Gastroesophageal sphincter (tissue), 4 donors: ENCODE results near the gene MRPL44. TPM values are rescaled to one million over a fixed set of nuclear protein-coding genes. Genes with fewer than 3 reads are reported as not detected.

ENCODE experiments used
- ATAC-seq: fragments of 150-250 bp; one replicate; pipeline ENCODE4 v1.9.1; 2016; ENCODE audit warnings: mild to moderate bottlenecking, moderate library complexity
- H3K27ac ChIP-seq, 4 donors: fragments of 200-600 bp; sonication (generic) in 3 of 4; 1 replicate in 3 of 4; 2 replicates in 1 of 4; pipeline ENCODE4 v1.5.1; 2016 to 2019
- H3K27me3 ChIP-seq: fragments of 200-600 bp; sonication (generic); one replicate; pipeline ENCODE4 v1.5.1; 2019
- H3K36me3 ChIP-seq, 2 donors: fragments of 200-600 bp; sonication (generic); one replicate each; pipeline ENCODE4 v1.5.1; 2019; ENCODE audit warnings: control low read depth in 1 of 2
- H3K4me1 ChIP-seq, 3 donors: fragments of 200-600 bp; sonication (generic); 1 replicate in 2 of 3; 2 replicates in 1 of 3; pipeline ENCODE4 v1.5.1; 2016 to 2019; ENCODE audit warnings: control low read depth in 2 of 3
- H3K4me3 ChIP-seq, 2 donors: fragments of 200-600 bp; sonication (generic); one replicate each; pipeline ENCODE4 v1.5.1; 2019; ENCODE audit warnings: mild to moderate bottlenecking in 1 of 2, moderate library complexity in 1 of 2
- H3K9me3 ChIP-seq, 3 donors: fragments of 200-600 bp; sonication (generic); one replicate each; pipeline ENCODE4 v1.5.1; 2017 to 2019; ENCODE audit warnings: control low read depth in 2 of 3
- EP300 ChIP-seq: sonication (generic); formaldehyde crosslinking; IDR thresholded peaks from one replicate; pipeline ENCODE4 v1.6.1; 2017; ENCODE audit warnings: antibody characterized with exemption, mild to moderate bottlenecking
- POLR2A ChIP-seq, 2 donors: fragments of 450-650 bp; IDR thresholded peaks; one replicate each; pipeline ENCODE4 v1.6.1; 2017; ENCODE audit warnings: antibody characterized with exemption in 2 of 2, mild to moderate bottlenecking in 2 of 2, moderate library complexity in 1 of 2
- POLR2AphosphoS5 ChIP-seq: sonication (generic); formaldehyde crosslinking; IDR thresholded peaks from one replicate; pipeline ENCODE4 v1.6.1; 2017; ENCODE audit warnings: antibody characterized with exemption
- WGBS, 2 donors: methylation state at CpG; one replicate each; pipeline ENCODE4 v1.1.5; 2018; ENCODE audit warnings: low coverage in 1 of 2; 5-methylcytosine and 5-hydroxymethylcytosine counted together
- total RNA-seq, 4 donors: library from RNA; depleted of rRNA; stranded (reverse); fragments of >200 nt; gene quantifications; one replicate each; pipeline ENCODE4 v1.1.0, GENCODE V29; 2016
- TF ChIP-seq, protein P1 (sequence below), 4 experiments: fragments of 200-600 bp in 2 of 4; fragments of 450-650 bp in 2 of 4; sonication (generic) in 1 of 4; IDR thresholded peaks; one replicate each; pipeline ENCODE4 v1.5.1; 2017 to 2019; ENCODE audit warnings: antibody characterized with exemption in 4 of 4, mild to moderate bottlenecking in 2 of 4, moderate library complexity in 2 of 4

MRPL44 gene
- total RNA-seq, 4 donors from 2014 or later = 20.3 to 41.8 (median 23.5) TPM

DNA sequence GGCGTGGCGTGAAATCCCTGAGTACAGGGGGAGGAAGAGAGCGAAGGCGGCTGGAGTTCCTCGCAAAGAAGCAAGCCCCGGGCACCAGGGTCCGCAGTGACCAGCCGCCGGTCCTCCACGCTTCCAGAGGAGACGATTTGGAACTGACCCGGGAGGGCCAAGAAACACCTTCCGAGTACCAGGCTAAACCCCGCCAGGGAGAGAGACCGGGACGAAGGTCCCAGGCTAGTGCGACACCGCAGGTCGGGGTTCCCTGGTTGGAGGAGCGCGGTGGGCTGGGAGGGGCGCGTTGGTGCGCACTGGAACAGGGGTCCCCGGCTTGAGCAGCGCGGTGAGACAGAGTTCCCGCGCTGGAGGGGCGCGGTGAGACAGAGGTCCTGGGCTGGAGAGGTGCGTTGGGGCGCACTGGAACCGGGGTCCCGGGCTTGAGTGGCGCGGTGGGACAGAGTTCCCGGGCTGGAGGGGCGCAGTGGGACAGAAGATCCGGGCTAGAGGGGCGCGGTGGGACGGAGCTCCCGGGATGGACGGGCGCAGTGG is 13.0 kb upstream of the MRPL44 start:
- WGBS, 2 donors = 0 to 1% methylated on average over 18 to 21 of the region's 46 CpGs

GRCh38 chr2:223944703-223945531 is 12.3 kb upstream of the MRPL44 start, which contains the start of gene WDFY1:
TSS of gene WDFY1 (minus strand) at chr2:223945335. CDS start at chr2:223945284, 51 bp downstream.
- H3K36me3 ChIP-seq = no peaks in the 10 kb centered on the region
- ATAC-seq = peak; percentile 96
- peak within 1 kb of the TSS; percentile 79 to 99 (median 96) for H3K27ac ChIP-seq
- no peaks in the 10 kb centered on the region for H3K27me3 ChIP-seq
- H3K9me3 ChIP-seq = no peaks in the 10 kb centered on the region
- H3K4me3 ChIP-seq = peak within 1 kb of the TSS; percentile 75 to 100
- TF ChIP-seq, protein P1, sequence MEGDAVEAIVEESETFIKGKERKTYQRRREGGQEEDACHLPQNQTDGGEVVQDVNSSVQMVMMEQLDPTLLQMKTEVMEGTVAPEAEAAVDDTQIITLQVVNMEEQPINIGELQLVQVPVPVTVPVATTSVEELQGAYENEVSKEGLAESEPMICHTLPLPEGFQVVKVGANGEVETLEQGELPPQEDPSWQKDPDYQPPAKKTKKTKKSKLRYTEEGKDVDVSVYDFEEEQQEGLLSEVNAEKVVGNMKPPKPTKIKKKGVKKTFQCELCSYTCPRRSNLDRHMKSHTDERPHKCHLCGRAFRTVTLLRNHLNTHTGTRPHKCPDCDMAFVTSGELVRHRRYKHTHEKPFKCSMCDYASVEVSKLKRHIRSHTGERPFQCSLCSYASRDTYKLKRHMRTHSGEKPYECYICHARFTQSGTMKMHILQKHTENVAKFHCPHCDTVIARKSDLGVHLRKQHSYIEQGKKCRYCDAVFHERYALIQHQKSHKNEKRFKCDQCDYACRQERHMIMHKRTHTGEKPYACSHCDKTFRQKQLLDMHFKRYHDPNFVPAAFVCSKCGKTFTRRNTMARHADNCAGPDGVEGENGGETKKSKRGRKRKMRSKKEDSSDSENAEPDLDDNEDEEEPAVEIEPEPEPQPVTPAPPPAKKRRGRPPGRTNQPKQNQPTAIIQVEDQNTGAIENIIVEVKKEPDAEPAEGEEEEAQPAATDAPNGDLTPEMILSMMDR (IDR thresholded peaks at IDR 0.05) = no peak
- TF ChIP-seq POLR2A (IDR thresholded peaks at IDR 0.05) = peak; percentile 75 to 78
- TF ChIP-seq EP300 = no peak
- peak; percentile 89 for TF ChIP-seq POLR2AphosphoS5
- WGBS, 2 donors = 0 to 2% methylated on average over 2 to 19 of the region's 87 CpGs
- peaks cover 0 to 43% (median 14%) of the 10 kb centered on the region in 3 donors for H3K4me1 ChIP-seq

More for the DNA sequence above, 13.0 kb upstream of the MRPL44 start:
- peaks cover 0 to 49% (median 14%) of the 10 kb centered on the region in 3 donors for H3K4me1 ChIP-seq
- TF ChIP-seq, protein P1 (IDR thresholded peaks at IDR 0.05) = no peak
- TF ChIP-seq EP300 (no peak), POLR2AphosphoS5 (no peak), POLR2A (IDR thresholded peaks at IDR 0.05) (no peak)
- no peaks in the 10 kb centered on the region for H3K9me3 ChIP-seq
- H3K36me3 ChIP-seq = no peaks in the 10 kb centered on the region
- H3K27me3 ChIP-seq = no peaks in the 10 kb centered on the region
- peak; percentile 40 for ATAC-seq
- H3K4me3 ChIP-seq = peak overlapping the region; percentile 75 to 100
- H3K27ac ChIP-seq = peak overlapping the region; percentile 79 to 99 (median 96)

GRCh38 chr2:223945755-223946154 is 11.5 kb upstream of the MRPL44 start:
- WGBS, 2 donors = 49 to 57% methylated on average over 4 of the region's 4 CpGs
- H3K27ac ChIP-seq = peak overlapping the region in 2 of 4 donors; percentile 93 to 99
- TF ChIP-seq EP300 (no peak), POLR2A (IDR thresholded peaks at IDR 0.05) (no peak), POLR2AphosphoS5 (no peak)
- TF ChIP-seq, protein P1 (IDR thresholded peaks at IDR 0.05) = no peak
- peak overlapping the region in 1 of 2 donors; percentile 100 for H3K4me3 ChIP-seq
- no peak for ATAC-seq
- no peaks in the 10 kb centered on the region for H3K27me3 ChIP-seq
- no peaks in the 10 kb centered on the region for H3K36me3 ChIP-seq
- peaks cover 0 to 41% (median 14%) of the 10 kb centered on the region in 3 donors for H3K4me1 ChIP-seq
- H3K9me3 ChIP-seq = no peaks in the 10 kb centered on the region

GRCh38 chr2:223947711-223948205 is 9.5 kb upstream of the MRPL44 start:
- WGBS, 2 donors = 25 to 36% methylated on average over 1 to 3 of the region's 5 CpGs
- no peak for ATAC-seq
- TF ChIP-seq EP300 = no peak
- no peak for TF ChIP-seq POLR2A (IDR thresholded peaks at IDR 0.05)
- TF ChIP-seq, protein P1 (IDR thresholded peaks at IDR 0.05) = no peak
- TF ChIP-seq POLR2AphosphoS5 = no peak
- H3K4me3 ChIP-seq = no peak overlapping the region
- H3K4me1 ChIP-seq = peaks cover 0 to 26% (median 7%) of the 10 kb centered on the region in 3 donors
- H3K9me3 ChIP-seq = no peaks in the 10 kb centered on the region
- H3K27ac ChIP-seq = no peak overlapping the region
- no peaks in the 10 kb centered on the region for H3K36me3 ChIP-seq
- no peaks in the 10 kb centered on the region for H3K27me3 ChIP-seq
